NOMO-1 (cell line): ENCODE measurements around the gene ARPC3.
"Not testable (repeated sequence)": the region's sequence is repeated elsewhere in the genome, so short reads cannot be mapped to it uniquely, and the experiment has no call there.

Source experiments
- DNase-seq, 2 experiments: peaks; one replicate each; lab custom pipeline; 2025; ENCODE audit not compliant: unreplicated experiment in 2 of 2; lab: John Stamatoyannopoulos, UW

Gene ARPC3

DNA sequence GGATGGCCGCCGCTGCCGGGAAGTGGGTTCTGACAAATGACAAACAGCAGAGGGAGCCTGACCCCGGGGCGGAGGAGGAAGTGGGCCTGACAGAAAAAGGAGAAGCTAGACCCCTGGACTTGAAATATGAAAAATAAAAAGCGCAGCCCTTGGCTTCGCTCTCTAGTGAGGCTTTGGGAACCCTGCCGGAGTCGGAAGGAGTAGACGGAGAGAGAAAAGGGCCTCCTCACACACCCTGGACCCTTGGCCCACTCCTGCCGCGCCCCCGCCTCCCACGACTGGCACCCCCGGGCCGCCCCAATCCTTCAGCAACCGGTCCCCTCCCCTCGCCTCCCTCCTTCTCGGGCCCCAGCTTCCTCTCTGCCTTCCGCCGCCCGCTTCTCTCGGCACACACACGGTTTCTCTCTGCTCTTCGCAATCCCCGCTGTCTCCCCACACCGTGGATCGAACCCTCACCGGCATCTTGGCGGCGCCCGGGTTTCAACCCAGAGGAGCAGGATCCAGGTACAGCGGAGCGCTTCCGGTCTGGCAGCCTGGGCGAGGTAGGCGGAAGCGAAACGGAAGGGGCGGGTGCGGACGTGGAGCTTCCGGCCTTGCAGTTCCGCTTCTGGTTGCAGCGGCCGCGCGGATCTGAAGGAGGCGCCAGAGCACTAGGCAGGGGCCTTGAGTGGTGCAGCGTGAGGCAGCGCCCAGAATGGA is at the start of gene ARPC3:
TSS of gene ARPC3 (minus strand) at position 539 of the 699 bp plus-strand sequence. CDS start at position 462, 77 bp downstream.
- DNase-seq = peak; percentile 90 to 94

DNA sequence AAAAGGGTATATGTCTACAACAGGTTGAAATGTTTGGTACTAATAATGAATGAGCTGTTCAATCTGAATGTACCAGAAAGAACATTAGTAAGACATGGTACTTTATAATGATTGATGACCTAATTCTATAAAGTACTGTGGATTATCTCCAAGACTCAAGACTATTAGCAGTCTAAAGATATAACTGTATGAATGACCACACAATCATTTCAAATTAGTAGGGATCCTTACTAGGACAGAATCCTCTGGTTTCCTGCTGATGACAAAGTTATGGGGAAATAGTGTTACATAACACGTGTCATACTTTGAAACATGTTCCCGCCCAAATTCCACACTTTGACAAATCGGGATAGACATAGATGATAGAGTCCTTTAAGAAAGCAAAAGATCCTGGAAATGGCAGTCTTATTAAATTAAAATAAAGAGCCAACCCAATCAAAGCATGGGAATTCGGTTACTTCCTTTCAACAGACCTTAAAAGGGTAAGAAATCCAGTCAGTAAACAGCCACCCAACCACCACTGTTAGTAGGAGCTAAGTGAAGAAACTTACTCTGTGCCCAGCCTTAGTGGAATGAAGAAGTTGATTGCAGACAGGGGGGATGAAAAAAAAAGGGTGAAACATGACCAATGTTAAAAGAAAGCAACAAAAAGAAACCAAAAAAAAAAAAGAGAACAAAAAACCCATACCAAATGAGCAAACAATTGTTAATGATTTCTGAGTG is 49.0 kb upstream of the ARPC3 start:
- peak; percentile 70 to 76 for DNase-seq

DNA sequence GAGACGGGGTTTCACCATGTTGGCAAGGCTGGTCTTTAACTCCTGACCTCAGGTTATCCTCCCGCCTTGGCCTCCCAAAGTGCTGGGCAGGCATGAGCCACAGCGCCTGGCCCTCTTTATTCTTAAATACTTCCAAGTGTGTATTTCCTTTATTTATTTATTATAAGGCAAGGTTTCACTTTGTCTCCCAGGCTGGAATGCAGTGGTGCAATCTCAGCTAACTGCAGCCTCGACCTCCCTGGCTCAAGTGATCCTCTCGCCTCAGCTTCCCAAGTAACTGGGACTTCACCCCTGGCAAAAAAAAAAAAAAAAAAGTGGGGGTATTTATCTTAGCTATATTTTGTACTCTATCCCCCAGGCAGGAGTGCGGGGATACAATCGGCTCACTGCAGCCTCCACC is 25.3 kb upstream of the ARPC3 start:
- DNase-seq = no peak

DNA sequence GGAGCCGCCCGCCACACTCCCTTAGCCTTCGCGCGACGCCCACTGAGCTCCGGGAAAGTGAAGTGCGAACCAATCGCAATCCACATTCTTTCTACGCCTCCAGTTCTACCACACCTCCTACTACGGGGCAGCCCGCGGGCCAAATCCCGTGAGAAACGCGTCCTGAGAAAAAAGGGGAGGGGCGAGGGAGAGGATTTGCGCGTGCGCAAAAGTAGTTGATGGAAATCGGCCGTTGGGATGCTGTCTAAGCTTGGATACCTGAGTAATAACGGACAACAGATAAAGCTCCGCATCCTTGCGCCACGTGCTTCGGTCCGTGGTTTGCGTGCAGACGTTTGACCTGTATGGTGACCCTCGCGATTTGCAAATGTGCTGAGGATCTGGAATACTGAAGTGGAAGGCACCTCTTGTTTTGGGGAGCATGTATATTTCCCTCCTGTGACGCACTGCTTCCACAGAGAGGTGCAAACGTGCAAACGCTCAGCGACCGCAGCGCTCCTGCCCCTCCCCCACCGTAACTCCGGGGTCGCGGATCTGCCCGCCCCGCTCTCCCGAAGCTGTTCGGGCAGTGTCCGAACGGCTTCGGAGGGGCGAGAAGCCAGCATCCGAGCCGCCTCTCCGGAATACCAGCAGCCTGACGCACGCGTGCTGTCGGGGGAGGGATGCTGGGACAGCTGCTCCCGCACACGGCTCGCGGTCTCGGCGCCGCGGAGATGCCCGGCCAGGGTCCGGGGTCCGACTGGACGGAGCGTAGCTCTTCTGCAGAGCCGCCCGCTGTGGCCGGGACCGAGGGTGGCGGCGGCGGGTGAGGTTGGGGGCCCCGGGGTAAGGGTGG is 18.3 kb upstream of the ARPC3 start, which contains the start of the genes FAM216A and GPN3:
TSS of gene FAM216A (plus strand) at position 632 of the 835 bp plus-strand sequence. CDS start at position 663, 31 bp downstream.
TSS of gene GPN3 (minus strand) at position 44 of the 835 bp plus-strand sequence. CDS start 54 bp downstream, outside the sequence.
- peak; percentile 98 for DNase-seq

DNA sequence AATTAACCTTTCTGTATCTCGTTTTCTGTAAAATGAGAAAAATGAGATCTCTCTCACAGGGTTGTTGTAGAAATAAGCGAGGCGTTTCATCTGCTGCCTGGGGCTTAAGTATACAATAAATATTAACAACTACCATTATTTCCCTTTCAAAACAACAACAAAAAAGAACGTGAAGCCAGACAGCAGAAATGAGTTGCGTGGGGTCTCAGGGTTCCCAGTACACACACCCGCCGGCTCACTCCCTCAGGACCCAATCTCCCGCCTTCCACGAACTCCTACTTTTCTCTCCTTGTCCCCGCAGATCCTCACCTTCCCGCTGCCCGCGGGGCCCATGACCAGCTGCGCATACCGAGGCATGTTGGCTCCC is 17.7 kb upstream of the ARPC3 start:
- no peak for DNase-seq

DNA sequence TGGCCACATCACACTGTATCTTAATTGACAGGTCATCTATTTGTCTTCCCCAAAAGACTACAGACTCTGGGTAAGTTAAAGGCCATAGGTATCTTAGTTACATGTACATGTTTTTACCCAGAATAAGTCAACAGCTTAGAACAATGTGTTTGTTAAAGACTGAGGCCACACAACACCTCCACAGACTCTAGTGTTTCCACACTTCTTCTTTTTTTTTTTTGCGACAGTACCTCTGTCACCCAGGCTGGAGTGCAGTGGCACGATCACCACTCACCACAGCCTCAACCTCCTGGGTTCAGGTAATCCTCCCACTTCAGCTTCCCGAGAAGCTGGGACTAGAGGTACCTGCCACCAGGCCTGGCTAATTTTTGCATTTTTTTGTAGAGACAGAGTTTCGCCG is 16.7 kb upstream of the ARPC3 start:
- peak; percentile 15 to 31 for DNase-seq

DNA sequence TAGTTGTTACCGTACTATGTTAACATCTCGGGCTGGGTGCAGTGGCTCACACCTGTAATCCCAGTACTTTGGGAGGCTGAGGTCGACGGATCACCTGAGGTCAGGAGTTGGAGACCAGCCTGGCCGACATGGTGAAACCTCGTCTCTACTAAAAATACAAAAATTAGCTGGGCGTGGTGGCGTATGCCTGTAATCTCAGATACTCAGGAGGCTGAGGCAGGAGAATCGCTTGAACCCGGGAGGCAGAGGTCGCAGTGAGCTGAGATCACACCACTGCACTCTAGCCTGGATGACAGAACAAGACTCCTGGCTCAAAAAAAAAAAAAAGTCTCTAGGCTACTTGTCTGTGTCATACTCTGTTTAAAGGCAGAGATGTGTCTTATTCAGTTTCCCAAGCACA is 15.6 kb upstream of the ARPC3 start:
- not testable (repeated sequence) for DNase-seq

DNA sequence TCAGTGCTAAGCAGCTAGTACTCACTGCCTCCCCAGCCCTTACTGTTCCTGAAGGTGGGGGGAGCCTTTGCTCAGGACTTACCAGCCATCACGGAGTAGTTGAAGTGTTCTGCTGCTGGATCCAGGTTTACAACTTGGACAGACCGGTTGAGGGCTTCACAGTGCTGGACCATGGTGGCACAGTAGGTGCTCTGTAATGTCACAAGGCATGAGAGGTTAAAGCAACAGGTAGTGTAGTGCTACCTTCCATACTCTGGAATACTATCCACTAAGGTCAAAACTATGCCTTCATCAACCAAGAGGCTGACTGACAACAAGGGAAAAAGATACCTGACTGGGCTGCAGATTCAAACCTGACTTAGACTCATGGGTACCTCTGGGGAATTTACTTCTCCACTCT is 14.9 kb upstream of the ARPC3 start:
- no peak for DNase-seq

DNA sequence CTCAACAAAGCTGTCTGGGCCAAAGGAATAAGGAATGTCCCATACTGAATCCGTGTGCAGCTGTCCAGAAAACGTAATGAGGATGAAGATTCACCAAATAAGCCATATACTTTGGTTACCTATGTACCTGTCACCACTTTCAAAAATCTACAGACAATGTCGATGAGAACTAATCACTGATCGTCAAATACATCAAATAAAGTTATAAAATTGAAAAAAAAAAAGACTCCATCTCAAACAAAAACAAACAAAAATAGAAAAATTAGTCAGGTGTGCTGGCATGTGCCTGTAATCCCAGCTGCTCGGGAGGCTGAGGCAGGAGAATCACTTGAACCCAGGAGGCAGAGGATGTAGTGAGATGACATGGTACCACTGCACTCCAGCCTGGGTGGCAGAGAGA is 11.1 kb upstream of the ARPC3 start:
- not testable (repeated sequence) for DNase-seq

DNA sequence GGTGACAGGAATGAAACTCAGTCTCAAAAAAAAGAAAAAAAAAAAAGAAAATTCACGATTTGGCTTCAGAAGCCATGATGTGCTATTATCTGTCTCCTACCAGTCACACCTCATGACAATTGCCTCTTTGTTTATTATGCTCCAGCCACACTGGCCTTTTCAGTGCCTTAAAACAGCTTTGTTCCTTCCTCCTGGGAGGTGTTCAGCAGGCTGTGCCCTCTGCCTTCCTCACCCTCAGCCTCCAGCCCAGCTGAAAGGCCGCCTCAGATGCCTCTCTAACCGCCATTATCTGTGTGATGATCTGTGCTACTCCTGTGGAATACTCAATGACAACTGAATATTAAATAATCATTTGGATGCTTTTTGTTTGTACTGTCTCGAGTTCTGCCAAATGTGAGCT is 8.6 kb upstream of the ARPC3 start:
- DNase-seq = no peak

DNA sequence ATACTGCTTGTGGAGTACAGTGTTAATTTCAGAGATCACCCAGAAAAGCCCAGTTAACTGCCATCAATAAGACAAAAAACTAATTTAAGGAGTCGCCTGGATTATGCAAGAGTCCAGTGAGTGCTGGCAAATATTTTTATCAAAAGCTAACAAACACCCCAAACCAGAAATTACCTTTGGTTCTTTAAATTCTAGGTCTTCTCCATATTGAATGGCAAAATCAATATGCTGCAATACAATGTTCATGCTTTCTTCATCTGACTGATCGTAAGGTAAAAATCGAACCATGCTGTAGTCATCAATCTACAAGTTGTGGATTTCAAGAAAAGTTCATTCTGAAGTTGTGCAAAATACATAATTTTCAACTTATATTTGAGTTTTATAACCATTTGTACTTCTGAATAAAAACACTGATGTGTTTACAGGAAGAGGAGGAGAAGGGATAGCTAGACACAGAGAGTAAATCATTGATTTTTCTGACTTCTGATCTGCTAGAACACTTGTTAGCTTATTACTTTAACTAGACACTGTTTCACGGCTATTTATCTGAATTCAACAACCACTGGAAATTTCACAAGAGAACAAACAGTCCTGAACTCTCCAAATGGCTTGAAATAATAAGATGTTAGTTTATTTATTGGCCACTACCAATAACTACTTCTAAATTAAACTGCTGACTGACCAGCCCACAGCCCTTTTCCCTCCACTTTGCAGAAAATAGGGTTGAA is 3.6 kb upstream of the ARPC3 start:
- no peak for DNase-seq

DNA sequence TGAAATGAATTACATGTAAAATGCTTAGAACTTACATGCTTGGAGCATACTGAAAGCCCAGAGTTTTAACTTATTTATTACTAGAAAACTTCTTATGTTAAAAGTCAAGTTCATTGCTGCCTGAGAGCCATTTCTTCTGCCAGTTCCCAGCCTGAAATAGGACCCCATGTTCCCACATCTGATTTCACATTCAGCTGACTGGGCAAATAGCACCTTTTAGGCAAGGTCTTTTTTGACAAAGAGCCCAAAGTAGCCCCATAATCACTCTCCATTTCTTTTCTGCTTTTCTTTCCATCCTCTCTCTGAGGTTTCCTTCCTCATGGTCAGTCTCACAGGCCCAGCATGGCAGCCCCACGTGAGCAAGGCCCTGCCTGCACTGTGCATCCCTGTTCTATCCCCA is 1.1 kb upstream of the ARPC3 start:
- DNase-seq = no peak

DNA sequence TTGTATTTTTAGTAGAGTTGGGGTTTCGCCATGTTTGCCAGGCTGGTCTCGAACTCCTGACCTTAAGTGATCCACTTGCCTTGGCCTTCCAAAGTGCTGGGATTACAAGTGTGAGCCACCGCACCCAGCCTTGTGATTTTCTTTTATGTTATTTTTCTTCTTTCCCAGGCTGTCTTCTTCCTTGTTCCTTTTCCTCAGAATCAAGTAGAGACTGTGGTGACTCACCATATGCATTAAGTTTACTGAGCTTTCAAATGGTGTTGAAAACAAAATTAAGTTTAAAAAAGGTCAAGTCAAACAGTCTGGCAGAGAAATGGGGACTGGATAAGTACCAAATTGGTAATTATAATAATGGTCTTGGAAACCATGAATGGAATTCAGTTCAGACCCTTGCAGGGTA is 5.7 kb downstream of the ARPC3 start:
- no peak for DNase-seq

DNA sequence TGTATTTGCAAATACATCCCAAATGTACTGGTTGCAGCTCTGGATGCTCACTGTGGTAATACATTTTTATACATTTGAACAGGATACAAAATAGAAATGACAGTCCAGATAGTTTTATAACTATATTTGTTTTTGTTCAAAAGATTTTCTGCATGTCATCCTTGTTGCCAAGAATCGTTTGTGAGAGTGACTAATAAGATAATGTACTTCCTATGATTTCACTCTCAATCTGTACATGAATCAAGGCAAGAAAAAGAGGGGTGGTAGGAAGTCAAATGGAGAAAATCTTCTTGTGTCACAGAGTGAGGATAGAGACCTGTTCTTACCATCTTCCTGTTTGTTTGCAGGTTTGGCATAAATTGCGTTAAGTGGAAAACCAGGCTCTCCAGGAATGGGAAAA is 13.9 kb downstream of the ARPC3 start:
- DNase-seq = no peak

DNA sequence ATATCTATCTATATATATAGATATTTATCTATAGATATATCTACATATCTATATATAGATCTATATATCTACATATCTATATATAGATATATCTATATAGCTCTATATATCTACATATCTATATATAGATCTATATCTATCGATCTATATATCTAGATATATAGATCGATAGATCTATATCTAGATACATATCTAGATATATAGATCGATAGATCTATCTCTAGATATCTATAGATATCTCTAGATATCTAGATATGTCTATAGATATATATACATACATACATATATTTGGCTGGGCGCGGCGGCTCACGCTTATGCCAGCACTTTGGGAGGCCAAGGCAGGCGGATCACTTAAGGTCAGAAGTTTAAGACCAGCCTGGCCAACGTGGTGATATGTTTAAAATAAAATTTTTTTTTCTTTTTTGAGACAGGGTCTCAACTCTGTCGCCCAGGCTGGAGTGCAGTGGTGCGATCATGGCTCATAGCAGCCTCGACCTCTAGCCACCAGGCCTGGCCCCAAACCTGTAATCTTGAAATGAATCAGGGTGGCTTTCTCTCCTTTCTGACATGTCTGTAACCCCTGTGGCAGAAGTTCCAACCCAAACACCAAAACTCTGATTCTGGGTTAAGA is 18.1 kb downstream of the ARPC3 start:
- no peak for DNase-seq

DNA sequence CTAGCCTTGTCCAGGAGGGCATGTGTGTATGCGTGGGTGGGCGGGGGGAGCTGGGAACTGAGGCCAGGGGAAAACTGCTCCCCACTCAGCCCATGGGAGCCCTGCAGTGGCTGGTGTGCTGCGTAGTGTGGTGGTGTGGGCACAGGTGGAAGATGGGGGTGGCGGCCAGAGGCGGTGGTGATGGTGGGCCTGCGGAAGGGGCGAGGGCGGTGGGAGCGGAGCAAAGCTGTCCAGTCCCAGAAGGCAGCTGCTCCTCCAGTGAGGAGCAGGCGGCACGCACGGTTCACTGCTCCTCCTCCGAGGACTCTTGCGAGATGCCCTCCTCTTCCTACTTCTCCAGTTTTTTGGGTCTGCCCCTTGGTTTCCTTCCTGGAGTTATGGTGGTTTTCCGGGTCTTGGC is 20.5 kb downstream of the ARPC3 start:
- not testable (repeated sequence) for DNase-seq

DNA sequence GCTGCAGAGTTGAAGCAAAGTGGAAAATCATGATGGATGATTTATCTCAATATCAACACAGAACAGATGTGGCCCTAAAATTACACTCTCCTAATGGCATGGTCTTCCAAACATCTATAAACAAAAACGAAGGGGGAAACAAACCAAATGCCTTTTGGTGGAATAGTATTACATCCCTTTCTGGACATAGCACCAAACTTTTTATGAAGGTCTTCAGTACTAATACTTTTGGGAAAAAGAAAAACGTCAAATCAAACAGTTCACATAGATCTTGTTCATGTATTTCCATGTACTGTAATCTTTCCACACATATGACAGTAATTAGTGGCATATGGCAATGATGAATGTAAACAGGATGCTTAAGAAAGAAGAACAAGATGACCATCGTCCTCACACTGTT is 23.7 kb downstream of the ARPC3 start:
- DNase-seq = no peak

DNA sequence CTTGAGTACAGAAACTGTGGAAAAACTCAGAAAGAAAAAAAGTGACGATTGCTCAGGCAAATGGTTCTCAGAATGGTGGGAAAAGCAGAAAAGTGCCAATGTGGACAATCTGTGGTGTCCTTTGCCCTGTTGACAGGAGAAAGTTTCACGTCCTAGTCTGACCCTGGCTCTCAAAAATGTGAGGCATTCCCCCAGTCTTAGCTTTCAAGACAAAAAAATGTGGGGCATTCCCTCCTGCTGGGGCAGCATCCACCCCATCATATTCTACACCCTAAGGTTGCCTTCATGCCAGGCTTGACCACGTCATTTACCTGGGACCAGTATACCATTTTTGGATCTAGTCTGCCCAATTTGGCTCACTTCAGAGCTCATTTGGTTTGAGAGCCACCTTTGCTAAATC is 25.9 kb downstream of the ARPC3 start:
- no peak for DNase-seq

DNA sequence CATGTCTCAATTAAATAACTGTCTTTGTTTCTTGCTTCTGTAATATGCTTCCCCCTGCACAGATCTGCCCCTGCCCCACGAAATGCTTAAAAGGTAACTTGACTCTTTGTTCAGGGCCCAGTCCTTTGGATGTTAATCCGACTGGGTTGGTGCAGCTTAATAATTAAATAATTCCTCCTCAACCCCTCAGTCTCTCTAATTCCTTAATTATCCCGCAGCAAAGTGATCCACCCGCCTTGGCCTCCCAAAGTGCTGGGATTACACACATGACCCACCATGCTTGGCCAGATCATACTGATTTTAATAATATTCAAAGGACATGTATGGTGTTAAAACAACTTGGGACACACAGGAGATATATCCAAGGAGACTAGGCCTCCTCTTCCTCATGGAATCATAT is 28.4 kb downstream of the ARPC3 start:
- no peak for DNase-seq

DNA sequence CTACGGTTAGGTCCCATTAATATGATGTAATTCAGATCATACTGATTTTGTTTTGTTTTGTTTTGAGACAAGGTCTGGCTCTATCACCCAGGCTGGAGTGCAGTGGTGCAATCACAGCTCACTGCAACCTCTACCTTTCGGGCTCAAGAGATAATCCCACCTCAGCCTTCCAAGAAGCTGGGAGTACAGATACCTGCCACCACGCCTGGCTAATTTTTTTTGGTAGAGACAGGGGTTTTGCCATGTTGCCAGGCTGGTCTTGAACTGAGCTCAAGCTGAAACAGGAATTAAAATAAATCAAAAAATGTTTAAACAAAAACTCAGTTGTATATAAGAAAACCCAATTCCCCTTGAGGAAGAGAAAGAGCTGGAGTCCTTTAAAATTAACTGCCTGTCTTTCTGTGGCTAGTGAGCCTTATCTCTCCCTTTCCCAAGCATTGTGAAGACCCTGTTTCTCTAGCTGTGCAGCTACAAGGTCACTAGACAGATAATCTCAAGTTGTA is 28.9 kb downstream of the ARPC3 start:
- DNase-seq = no peak
